Stimulated activated CD8-positive, alpha-beta memory T cell treated with anti-CD3 and anti-CD28 coated beads, Interleukin-12 subunit alpha, Interleukin-12 subunit beta, amount 100 ng/mL, for 4 hours (primary cell): Measurements from ENCODE around the gene FRMD5.

ENCODE experiments used
- DNase-seq: peaks from one replicate; pipeline ENCODE4 v3.0.0-alpha.2; 2020; ENCODE audit warnings: low read depth

The FRMD5 gene

GRCh38 chr15:43923553-43923952 is 271.5 kb downstream of the FRMD5 start:
- DNase-seq = no peak

DNA sequence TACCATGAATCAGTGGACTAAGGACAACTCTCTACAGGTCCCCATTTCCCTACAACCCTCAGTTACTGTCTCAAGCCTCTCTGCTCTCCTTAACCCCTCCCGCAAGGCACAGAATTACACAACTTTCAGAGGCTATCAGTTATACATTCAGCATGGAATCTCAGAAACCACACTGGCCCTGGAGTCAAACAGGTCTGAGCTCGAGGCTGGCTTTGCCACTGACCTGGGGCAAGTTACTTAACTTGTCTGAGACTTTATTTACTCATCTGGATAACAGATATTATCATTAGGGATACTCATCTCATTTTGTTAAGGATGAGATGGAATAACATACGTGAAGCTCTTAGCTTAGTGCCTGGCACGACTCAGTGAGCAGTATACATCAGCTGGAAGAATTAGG is 273.1 kb downstream of the FRMD5 start:
- no peak for DNase-seq

GRCh38 chr15:43920815-43921214 is 274.3 kb downstream of the FRMD5 start:
- no peak for DNase-seq

- no peak for DNase-seq
Observed at GRCh38 chr15:43920254-43920600, 274.8 kb downstream of the FRMD5 start.

DNA sequence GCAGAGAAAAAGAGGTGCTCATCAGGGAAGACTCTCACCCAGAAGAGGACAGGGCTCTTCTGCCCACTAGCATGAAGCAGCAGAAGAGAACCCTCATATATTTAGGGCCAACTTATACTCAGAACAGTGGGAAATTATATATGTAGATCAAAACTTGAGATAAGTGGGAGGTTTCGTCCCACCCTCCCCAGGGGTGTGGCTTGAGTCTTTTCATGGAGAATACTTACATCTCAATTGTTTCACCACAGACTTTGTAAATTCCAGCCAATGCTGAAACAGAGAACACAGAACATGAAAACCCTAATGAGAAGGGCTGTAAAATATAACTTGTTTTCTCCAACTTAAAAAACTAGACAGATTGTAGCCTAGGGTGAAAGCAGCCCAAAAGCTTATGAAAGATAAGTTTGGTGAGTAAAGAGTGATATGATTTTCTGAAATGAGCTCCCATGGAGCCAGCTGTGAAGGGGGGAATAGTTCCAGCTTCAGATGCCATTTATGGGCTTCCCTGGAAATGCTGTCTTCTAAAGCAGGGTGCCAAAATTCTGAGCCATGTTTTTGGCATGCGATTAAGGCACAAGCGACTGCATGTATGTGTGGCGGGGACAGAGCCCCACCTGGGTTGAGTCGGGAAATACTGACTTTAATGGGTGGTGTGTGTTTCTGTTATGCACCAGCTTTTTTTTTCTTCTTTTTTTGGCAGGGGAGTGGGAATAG is 275.4 kb downstream of the FRMD5 start:
- no peak for DNase-seq

GRCh38 chr15:43918717-43919116 is 276.4 kb downstream of the FRMD5 start:
- DNase-seq = no peak

- no peak for DNase-seq
Observed at GRCh38 chr15:43916326-43916660, 278.8 kb downstream of the FRMD5 start.

DNA sequence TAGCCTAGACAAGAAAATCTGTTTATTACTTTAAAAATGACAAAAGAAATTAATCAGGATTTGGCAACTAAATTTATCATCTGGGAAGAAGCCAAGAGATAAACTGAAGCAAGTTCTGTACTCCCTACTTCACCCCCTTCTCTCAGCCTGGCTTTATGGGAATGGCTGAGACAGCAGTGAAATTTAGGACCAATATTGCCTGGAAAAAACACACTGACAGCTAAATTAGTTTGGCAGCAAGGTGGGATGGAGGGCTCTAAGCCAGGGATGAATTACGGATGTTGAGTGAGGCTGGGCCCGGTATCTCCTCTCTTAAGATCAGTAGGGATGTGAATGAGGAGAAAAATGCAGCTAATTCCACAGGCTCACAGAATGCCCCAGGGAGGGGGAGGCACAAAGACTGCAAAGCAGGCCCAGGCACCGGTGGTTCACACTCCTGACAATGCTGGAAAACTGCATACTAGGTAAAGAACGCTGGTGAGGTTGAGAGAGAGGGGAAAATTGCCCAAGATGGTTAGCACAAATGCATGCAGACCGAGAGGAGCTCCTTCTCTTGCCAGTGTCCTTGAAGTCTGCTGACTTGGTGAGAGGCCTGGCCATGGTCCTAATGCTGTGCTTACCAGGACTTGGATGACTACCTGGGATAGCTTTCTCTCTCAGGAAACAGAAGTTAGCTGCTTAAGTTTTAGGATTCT is 279.3 kb downstream of the FRMD5 start:
- DNase-seq = no peak

GRCh38 chr15:43913941-43914340 is 281.1 kb downstream of the FRMD5 start:
- no peak for DNase-seq

DNA sequence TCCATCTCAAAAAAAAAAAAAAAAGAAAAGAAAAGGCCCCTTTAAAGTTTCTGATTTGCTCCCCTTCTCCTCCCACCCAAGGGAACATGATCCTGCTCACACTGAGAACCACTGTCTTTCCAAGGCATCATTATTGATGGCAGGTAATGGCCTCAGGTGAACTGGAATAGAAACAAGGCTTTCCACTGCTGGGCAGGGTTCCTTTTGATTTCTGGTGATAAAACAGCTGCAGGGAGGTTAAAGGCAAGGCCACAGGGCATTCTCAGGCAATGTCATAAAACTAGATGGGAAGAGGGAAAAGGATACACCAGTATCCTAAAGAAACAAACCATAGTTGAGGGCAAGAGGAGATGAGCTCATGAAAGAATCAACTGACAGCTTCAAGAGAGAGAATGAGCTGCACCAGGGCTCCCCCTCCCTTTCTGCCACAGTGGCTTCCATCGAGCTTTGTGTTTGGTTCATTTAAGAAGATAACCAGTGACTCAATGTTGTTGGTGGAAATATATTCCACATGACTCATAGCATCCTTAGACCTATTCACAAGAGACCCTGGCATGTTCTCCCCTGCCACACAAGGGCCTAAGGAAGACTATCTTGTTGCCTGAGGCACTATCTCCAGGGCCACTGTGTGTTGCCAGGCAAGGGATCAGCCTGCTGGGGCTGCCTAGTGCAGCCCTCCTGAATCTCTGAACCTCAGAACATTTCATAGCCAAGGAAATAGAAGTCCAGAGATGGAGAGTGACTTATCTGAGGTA is 281.9 kb downstream of the FRMD5 start:
- no peak for DNase-seq

DNA sequence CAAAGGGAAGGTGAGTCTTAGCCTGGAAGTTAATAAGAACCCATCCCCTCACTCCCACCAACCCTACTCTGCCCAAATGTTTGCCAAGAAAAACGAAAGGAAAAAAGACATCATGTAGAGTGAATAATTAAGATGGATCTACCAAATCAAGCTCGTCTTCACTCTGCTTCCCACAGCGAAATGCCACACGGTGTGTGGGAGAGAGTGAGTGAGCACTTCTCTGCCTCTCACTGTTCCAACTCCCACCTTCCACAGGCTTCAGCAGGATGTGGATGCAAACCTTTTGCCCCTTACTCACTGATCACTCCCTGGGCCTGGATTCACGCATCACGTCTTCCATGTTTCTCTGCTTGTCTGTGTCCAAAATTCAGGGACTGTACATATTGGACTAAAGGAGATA is 282.9 kb downstream of the FRMD5 start:
- DNase-seq = no peak

GRCh38 chr15:43911235-43911781 is 283.8 kb downstream of the FRMD5 start:
- no peak for DNase-seq

GRCh38 chr15:43908516-43909050 is 286.5 kb downstream of the FRMD5 start:
- no peak for DNase-seq

DNA sequence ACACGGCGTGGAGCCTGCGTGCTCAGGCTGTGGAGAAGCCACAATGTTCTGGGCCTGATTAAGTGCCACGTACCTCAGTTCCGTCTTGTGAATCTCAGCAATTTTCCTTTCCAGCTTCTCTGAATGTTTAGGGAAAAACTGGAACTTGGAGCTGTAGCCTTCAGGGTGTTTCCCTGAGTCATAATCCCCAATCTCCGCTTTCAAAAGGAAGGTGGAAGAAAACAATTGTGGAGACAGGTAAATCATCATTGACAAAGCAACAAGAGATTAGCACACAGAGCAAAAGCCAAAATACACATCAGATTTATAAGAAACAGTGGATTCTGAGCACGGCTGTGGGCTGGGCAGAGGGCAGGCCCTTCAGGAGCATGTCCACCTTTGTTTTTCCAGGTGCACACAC is 289.3 kb downstream of the FRMD5 start:
- no peak for DNase-seq

GRCh38 chr15:43903864-43904290 is 291.2 kb downstream of the FRMD5 start:
- no peak for DNase-seq

GRCh38 chr15:43901495-43901894 is 293.6 kb downstream of the FRMD5 start:
- no peak for DNase-seq

DNA sequence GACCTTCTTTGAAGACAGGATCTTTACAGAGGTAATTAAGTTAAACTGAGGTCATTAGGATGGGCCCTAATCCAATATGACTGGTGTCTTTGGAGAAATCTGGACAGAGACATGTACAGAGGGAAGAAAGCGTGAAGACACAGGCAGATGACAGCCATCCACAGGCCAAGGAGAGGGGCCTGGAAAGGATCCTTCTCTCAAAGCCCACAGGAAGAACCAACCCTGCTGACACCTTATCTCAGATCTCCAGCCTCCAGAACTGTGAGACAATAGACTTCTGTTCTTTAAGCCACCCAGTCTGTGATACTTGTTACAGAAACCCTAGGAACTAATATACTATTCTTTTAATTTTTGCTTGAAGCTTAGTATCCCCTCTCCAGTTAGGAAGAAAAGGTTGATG is 294.1 kb downstream of the FRMD5 start:
- no peak for DNase-seq

- no peak for DNase-seq
Observed at GRCh38 chr15:43899928-43900327, 295.1 kb downstream of the FRMD5 start.

GRCh38 chr15:43898891-43899290 is 296.2 kb downstream of the FRMD5 start:
- no peak for DNase-seq

GRCh38 chr15:43896543-43896942 is 298.5 kb downstream of the FRMD5 start:
- DNase-seq = no peak

GRCh38 chr15:43895586-43895985 is 299.5 kb downstream of the FRMD5 start:
- no peak for DNase-seq

GRCh38 chr15:43893956-43894355 is 301.1 kb downstream of the FRMD5 start:
- DNase-seq = no peak

DNA sequence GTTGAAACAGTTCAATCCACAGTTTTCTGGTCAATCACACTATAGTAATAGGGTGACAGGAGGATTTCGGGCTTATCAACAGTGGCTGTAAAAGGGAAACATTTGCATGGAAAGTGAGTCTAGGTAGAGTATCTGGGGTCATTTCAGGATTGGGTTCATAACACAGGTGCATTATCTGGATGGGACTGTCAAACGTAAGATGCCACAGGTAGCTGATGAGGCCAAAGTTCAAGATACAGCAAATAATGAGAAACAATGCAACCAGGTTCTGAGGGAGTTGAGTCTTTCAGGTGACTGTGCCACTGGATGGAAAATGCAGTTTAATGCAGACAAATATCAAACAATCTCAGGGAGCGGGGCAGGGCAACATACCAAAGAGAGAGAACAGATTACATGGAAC is 306.0 kb downstream of the FRMD5 start:
- DNase-seq = no peak
